Gastrocnemius medialis (tissue), 4 donors: Measurements from ENCODE around the gene POLR2I. TPM values are rescaled to one million over a fixed set of nuclear protein-coding genes. Genes with fewer than 3 reads are reported as not detected.

Source experiments
- ATAC-seq, 2 donors: fragments of 150-250 bp; one replicate each; pipeline ENCODE4 v1.9.1; 2016
- DNase-seq, 2 donors: peaks; one replicate each; pipeline ENCODE4 v3.0.0-alpha.2; 2019
- H3K27ac ChIP-seq, 4 donors: fragments of 200-600 bp; sonication (generic); 1 replicate in 1 of 4; 2 replicates in 3 of 4; pipeline ENCODE4 v1.5.1; 2016 to 2018; ENCODE audit warnings: mild to moderate bottlenecking in 2 of 4, moderate library complexity in 1 of 4
- H3K27me3 ChIP-seq, 3 donors: fragments of 200-600 bp; sonication (generic) in 2 of 3; 1 replicate in 1 of 3; 2 replicates in 2 of 3; pipeline versions ENCODE4 v1.5.1 to v1.6.0; 2016 to 2019; ENCODE audit warnings: mild to moderate bottlenecking in 1 of 3, moderate library complexity in 1 of 3
- H3K36me3 ChIP-seq, 2 donors: fragments of 200-600 bp; sonication (generic) in 1 of 2; one replicate each; pipeline ENCODE4 v1.5.1; 2017 to 2018
- H3K4me1 ChIP-seq, 2 donors: fragments of 200-600 bp; sonication (generic) in 1 of 2; one replicate each; pipeline ENCODE4 v1.5.1; 2016 to 2017; ENCODE audit warnings: mild to moderate bottlenecking in 2 of 2
- H3K4me3 ChIP-seq, 4 donors: fragments of 200-600 bp; sonication (generic) in 3 of 4; 1 replicate in 1 of 4; 2 replicates in 3 of 4; pipeline ENCODE4 v1.5.1; 2016 to 2019; ENCODE audit warnings: mild to moderate bottlenecking in 2 of 4
- H3K9me3 ChIP-seq, 3 donors: fragments of 200-600 bp; sonication (generic) in 2 of 3; 1 replicate in 1 of 3; 2 replicates in 2 of 3; pipeline ENCODE4 v1.5.1; 2016 to 2019
- POLR2A ChIP-seq, 2 donors: fragments of 450-650 bp; IDR thresholded peaks; one replicate each; pipeline ENCODE4 v1.6.1; 2017; ENCODE audit warnings: antibody characterized with exemption in 2 of 2, mild to moderate bottlenecking in 2 of 2, moderate library complexity in 2 of 2
- in situ Hi-C, 4 donors: fragments of 200-750 bp; cut with MboI; loops; one replicate each; pipeline versions ENCODE4 v1.15.0 to v1.8.0; 2017; ENCODE audit warnings: low sequenced_read_pairs in 4 of 4
- intact Hi-C: fragments of 100-400 bp; cut with DNase I; formaldehyde crosslinking; loops from one replicate; pipeline ENCODE4 v1.15.1; 2023; ENCODE audit warnings: low total_unique reads
- total RNA-seq, 4 donors: library from RNA; depleted of rRNA; stranded (reverse); fragments of >200 nt; gene quantifications; one replicate each; pipeline versions ENCODE4 v1.1.0 to v1.2.3, GENCODE V29; 2016
- TF ChIP-seq, protein P1 (sequence below), 5 experiments: fragments of 450-650 bp in 3 of 5; fragments of 200-600 bp in 2 of 5; sonication (generic) in 2 of 5; IDR thresholded peaks in 4 of 5; conservative IDR thresholded peaks in 1 of 5; 1 replicate in 4 of 5; 2 replicates in 1 of 5; pipeline ENCODE4 v1.5.1; 2016 to 2019; ENCODE audit warnings: antibody characterized with exemption in 5 of 5, mild to moderate bottlenecking in 3 of 5, moderate library complexity in 3 of 5

Gene POLR2I
- total RNA-seq, 4 donors from 2014 or later = 61.0 to 88.7 (median 79.4) TPM

- peak in 1 of 2 donors; percentile 26 for ATAC-seq
- in situ Hi-C loops (no loop called here), intact Hi-C loops (no loop called here)
- no peaks in the 10 kb centered on the region for H3K27me3 ChIP-seq
- H3K27ac ChIP-seq = no peak overlapping the region
- H3K9me3 ChIP-seq = no peaks in the 10 kb centered on the region
- no peak overlapping the region for H3K4me3 ChIP-seq
- H3K36me3 ChIP-seq = no peaks in the 10 kb centered on the region
- H3K4me1 ChIP-seq = peaks cover 0 to 6% of the 10 kb centered on the region in 2 donors
- no peak for TF ChIP-seq POLR2A (IDR thresholded peaks at IDR 0.05)
- TF ChIP-seq, protein P1, sequence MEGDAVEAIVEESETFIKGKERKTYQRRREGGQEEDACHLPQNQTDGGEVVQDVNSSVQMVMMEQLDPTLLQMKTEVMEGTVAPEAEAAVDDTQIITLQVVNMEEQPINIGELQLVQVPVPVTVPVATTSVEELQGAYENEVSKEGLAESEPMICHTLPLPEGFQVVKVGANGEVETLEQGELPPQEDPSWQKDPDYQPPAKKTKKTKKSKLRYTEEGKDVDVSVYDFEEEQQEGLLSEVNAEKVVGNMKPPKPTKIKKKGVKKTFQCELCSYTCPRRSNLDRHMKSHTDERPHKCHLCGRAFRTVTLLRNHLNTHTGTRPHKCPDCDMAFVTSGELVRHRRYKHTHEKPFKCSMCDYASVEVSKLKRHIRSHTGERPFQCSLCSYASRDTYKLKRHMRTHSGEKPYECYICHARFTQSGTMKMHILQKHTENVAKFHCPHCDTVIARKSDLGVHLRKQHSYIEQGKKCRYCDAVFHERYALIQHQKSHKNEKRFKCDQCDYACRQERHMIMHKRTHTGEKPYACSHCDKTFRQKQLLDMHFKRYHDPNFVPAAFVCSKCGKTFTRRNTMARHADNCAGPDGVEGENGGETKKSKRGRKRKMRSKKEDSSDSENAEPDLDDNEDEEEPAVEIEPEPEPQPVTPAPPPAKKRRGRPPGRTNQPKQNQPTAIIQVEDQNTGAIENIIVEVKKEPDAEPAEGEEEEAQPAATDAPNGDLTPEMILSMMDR (IDR thresholded peaks at IDR 0.05 in 4 of 5, conservative IDR thresholded peaks at IDR 0.05 in 1 of 5) = no peak
- no peak for DNase-seq
Observed at GRCh38 chr19:36081894-36082293, 32.8 kb downstream of the POLR2I start.

DNA sequence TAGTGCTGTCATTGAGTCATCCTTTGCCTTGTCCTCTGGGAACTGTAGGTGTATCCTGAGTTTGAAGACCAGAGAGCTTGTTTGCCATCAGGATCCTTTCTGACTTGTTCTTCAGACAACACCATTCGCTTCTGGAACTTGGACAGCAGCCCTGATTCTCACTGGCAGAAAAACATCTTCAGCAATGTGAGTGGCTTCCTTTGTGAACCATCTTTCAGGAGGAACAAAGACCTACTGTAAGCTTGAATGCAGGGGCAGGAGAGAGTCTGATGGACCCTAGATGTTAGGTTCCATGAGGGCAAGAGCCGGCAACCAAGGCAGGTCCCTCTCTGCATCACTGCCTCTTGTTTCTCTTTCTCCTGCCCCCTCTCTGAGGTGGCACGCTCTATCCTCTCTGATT, 33.3 kb downstream of the POLR2I start:
- no peak for TF ChIP-seq POLR2A (IDR thresholded peaks at IDR 0.05)
- TF ChIP-seq, protein P1 (IDR thresholded peaks at IDR 0.05 in 4 of 5, conservative IDR thresholded peaks at IDR 0.05 in 1 of 5) = no peak
- Histone ChIP-seq H3K9me3 (no peaks in the 10 kb centered on the region), H3K36me3 (no peaks in the 10 kb centered on the region), H3K27me3 (no peaks in the 10 kb centered on the region), H3K4me3 (no peak overlapping the region), H3K27ac (no peak overlapping the region), H3K4me1 (peaks cover 0 to 6% of the 10 kb centered on the region in 2 donors)
- intact Hi-C loops = no loop called here
- in situ Hi-C loops = no loop called here
- ATAC-seq (no peak), DNase-seq (no peak)

GRCh38 chr19:36079389-36079945, 35.2 kb downstream of the POLR2I start:
- no peak for TF ChIP-seq POLR2A (IDR thresholded peaks at IDR 0.05)
- TF ChIP-seq, protein P1 (IDR thresholded peaks at IDR 0.05 in 4 of 5, conservative IDR thresholded peaks at IDR 0.05 in 1 of 5) = no peak
- H3K9me3 ChIP-seq = no peaks in the 10 kb centered on the region
- H3K27me3 ChIP-seq = no peaks in the 10 kb centered on the region
- DNase-seq = no peak
- peaks cover 0 to 6% of the 10 kb centered on the region in 2 donors for H3K4me1 ChIP-seq
- no peaks in the 10 kb centered on the region for H3K36me3 ChIP-seq
- intact Hi-C loops (no loop called here), in situ Hi-C loops (no loop called here)
- no peak overlapping the region for H3K27ac ChIP-seq
- ATAC-seq = no peak
- no peak overlapping the region for H3K4me3 ChIP-seq

DNA sequence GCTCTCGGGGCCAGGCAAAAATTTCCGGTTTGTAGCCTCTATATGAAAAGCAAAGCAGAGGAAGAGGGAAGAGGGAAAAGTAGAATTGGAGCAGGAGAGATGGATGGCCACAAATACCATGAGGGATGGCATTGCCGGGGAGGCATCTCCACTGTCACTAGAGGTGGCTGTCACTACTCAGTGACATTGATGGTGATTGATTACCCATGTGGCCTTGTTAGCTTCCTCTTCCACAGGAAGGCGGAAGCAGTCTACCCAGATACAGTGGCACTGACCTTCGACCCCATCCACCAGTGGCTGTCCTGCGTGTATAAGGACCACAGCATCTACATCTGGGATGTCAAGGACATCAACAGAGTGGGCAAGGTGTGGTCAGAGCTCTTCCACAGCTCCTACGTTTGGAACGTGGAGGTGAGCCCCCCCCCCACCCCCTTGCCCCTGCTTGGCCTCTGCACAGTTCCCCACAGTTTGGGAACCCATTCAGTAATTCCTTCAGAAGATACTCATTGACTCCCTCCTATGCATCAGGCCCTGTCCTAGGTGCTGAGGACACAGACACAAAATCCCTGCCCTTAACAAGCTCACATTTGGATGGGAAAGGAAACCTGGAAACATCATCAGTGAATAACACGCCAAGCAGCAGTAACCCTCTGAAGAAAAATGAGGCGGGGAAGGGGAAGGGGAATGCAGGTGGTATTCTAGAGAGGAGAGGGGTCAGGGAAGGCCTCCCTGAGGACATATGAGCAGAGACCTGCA, 41.4 kb downstream of the POLR2I start:
- Histone ChIP-seq H3K4me1 (no peaks in the 10 kb centered on the region), H3K36me3 (no peaks in the 10 kb centered on the region), H3K27ac (no peak overlapping the region), H3K27me3 (no peaks in the 10 kb centered on the region), H3K9me3 (no peaks in the 10 kb centered on the region), H3K4me3 (no peak overlapping the region)
- DNase-seq = no peak
- in situ Hi-C loops = no loop called here
- TF ChIP-seq, protein P1 (IDR thresholded peaks at IDR 0.05 in 4 of 5, conservative IDR thresholded peaks at IDR 0.05 in 1 of 5) = no peak
- no peak for TF ChIP-seq POLR2A (IDR thresholded peaks at IDR 0.05)
- intact Hi-C loops = no loop called here
- ATAC-seq = no peak
